Endothelial cell of umbilical vein (primary cell): ENCODE results near the gene CCDC116. TPM values are rescaled to one million over a fixed set of nuclear protein-coding genes. Genes with fewer than 3 reads are reported as not detected.

Source experiments
- BruUV-seq: library from RNA; stranded (reverse); fragments of 400-500 nt; replicated peaks from 2 replicates; lab custom pipeline; 2021; lab: Mats Ljungman, UMichigan
- CTCF ChIA-PET: fragments of 300-600, 350-600 bp; sonication (Branson Sonifier 250); formaldehyde crosslinking; loops from one replicate; lab custom pipeline; 2021; ENCODE audit warnings: antibody characterized with exemption, inconsistent platforms; lab: Charles Lee
- POLR2A ChIA-PET: fragments of 300-600, 350-600 bp; sonication (Branson Sonifier 250); formaldehyde crosslinking; loops from one replicate; lab custom pipeline; 2021; ENCODE audit warnings: antibody characterized with exemption, inconsistent platforms; lab: Charles Lee
- DNase-seq: peaks from one replicate; pipeline ENCODE4 v3.0.0-alpha.2; 2011; ENCODE audit warnings: low read depth, low spot score
- FAIRE-seq: peaks from 2 replicates; lab custom pipeline; 2011; peaks lifted over from hg19 to GRCh38; lab: Jason Lieb, UNC
- H2AFZ ChIP-seq: 2 replicates; pipeline ENCODE4 v1.6.0; 2012; ENCODE audit warnings: low read depth, low read length, control low read depth, inconsistent platforms
- H3K27ac ChIP-seq: 2 replicates; pipeline ENCODE4 v1.5.1; 2011; ENCODE audit warnings: low read depth, mild to moderate bottlenecking, control low read depth, low read length, moderate library complexity; ENCODE audit not compliant: insufficient read depth
- H3K27me3 ChIP-seq, 2 experiments: 2 replicates each; pipeline versions ENCODE4 v1.6.0 to v1.6.1; 2011; ENCODE audit warnings: low read length in 2 of 2, mixed read lengths in 1 of 2; ENCODE audit not compliant: control insufficient read depth in 2 of 2, insufficient read depth in 2 of 2
- H3K36me3 ChIP-seq, 2 experiments: 2 replicates in 1 of 2; 3 replicates in 1 of 2; pipeline ENCODE4 v1.5.1; 2011; ENCODE audit warnings: low read length in 2 of 2, mild to moderate bottlenecking in 1 of 2, moderate library complexity in 1 of 2; ENCODE audit not compliant: control insufficient read depth in 2 of 2, insufficient read depth in 2 of 2; ENCODE audit errors: extremely low read depth in 1 of 2
- H3K4me1 ChIP-seq: 3 replicates; pipeline ENCODE4 v1.5.1; 2011; ENCODE audit warnings: mild to moderate bottlenecking, low read length; ENCODE audit not compliant: control insufficient read depth, insufficient read depth; ENCODE audit errors: extremely low read depth
- H3K4me2 ChIP-seq: 2 replicates; pipeline ENCODE4 v1.6.1; 2011; ENCODE audit warnings: low read length, control low read depth, mixed read lengths; ENCODE audit not compliant: insufficient read depth
- H3K4me3 ChIP-seq, 3 experiments: fragments of 200-600 bp in 1 of 3; sonication (generic), shearing (Covaris generic) in 1 of 3; replicated peaks in 1 of 3; 2 replicates each; pipeline ENCODE4 v1.5.1; 2011 to 2016; ENCODE audit warnings: control low read depth in 3 of 3, low read length in 3 of 3, mild to moderate bottlenecking in 2 of 3, inconsistent platforms in 1 of 3, low read depth in 1 of 3, moderate library complexity in 1 of 3; ENCODE audit not compliant: insufficient read depth in 1 of 3
- H3K79me2 ChIP-seq: 2 replicates; pipeline ENCODE4 v1.6.0; 2012; ENCODE audit warnings: low read length, inconsistent platforms; ENCODE audit not compliant: control insufficient read depth, insufficient read depth
- H3K9ac ChIP-seq: replicated peaks from 2 replicates; pipeline ENCODE3; 2011; ENCODE audit warnings: low read length, control low read depth; ENCODE audit not compliant: insufficient read depth; ENCODE audit errors: extremely low read depth
- H3K9me1 ChIP-seq: replicated peaks from 3 replicates; pipeline ENCODE4 v1.6.0; 2011; ENCODE audit warnings: mild to moderate bottlenecking, low read length; ENCODE audit not compliant: control insufficient read depth, insufficient read depth; ENCODE audit errors: extremely low read depth
- H3K9me3 ChIP-seq: replicated peaks from 2 replicates; pipeline ENCODE4 v1.5.1; 2012; ENCODE audit warnings: low read length, inconsistent platforms; ENCODE audit not compliant: control insufficient read depth, insufficient read depth
- H4K20me1 ChIP-seq: replicated peaks from 2 replicates; pipeline ENCODE3; 2011; ENCODE audit warnings: mild to moderate bottlenecking, low read length; ENCODE audit not compliant: control insufficient read depth, insufficient read depth; ENCODE audit errors: extremely low read depth
- CTCF ChIP-seq, 2 donors: IDR thresholded peaks; 1 replicate in 1 of 2; 2 replicates in 1 of 2; pipeline ENCODE4 v1.5.1; 2011; ENCODE audit warnings: low read length in 2 of 2, mild to moderate bottlenecking in 2 of 2, moderate library complexity in 2 of 2, control low read depth in 1 of 2, inconsistent platforms in 1 of 2, low read depth in 1 of 2; ENCODE audit not compliant: insufficient read depth in 1 of 2; ENCODE audit errors: extremely low read depth in 1 of 2
- EZH2 ChIP-seq: IDR thresholded peaks from 2 replicates; pipeline ENCODE4 v1.6.1; 2012; ENCODE audit warnings: borderline replicate concordance, low read depth, mild to moderate bottlenecking, moderate library complexity, low read length, inconsistent platforms; ENCODE audit not compliant: severe bottlenecking
- FOS ChIP-seq: IDR thresholded peaks from 2 replicates; pipeline ENCODE4 v1.6.1; 2011; ENCODE audit warnings: mild to moderate bottlenecking, low read length, moderate library complexity, borderline replicate concordance; ENCODE audit not compliant: insufficient read depth
- GATA2 ChIP-seq: IDR thresholded peaks from 2 replicates; pipeline ENCODE4 v1.7.0; 2011; ENCODE audit warnings: low read depth, mild to moderate bottlenecking, moderate library complexity, mixed read lengths, low read length; ENCODE audit not compliant: insufficient read length, insufficient read depth
- JUN ChIP-seq: IDR thresholded peaks from 2 replicates; pipeline ENCODE4 v1.6.1; 2011; ENCODE audit warnings: borderline replicate concordance, low read depth; ENCODE audit not compliant: insufficient read length, insufficient read depth
- MAX ChIP-seq: IDR thresholded peaks from 2 replicates; pipeline ENCODE4 v1.6.1; 2011; ENCODE audit not compliant: insufficient read depth, insufficient read length
- MYC ChIP-seq: IDR thresholded peaks from one replicate; pipeline ENCODE4 v1.6.1; 2011; ENCODE audit warnings: mild to moderate bottlenecking, low read depth, low read length
- POLR2A ChIP-seq: IDR thresholded peaks from 2 replicates; pipeline ENCODE4 v1.6.1; 2012; ENCODE audit warnings: low read depth, mild to moderate bottlenecking, control low read depth, low read length
- POLR2AphosphoS5 ChIP-seq: IDR thresholded peaks from 2 replicates; pipeline ENCODE4 v1.6.1; 2012; ENCODE audit warnings: low read depth, mild to moderate bottlenecking, control low read depth, low read length, moderate library complexity; ENCODE audit not compliant: insufficient read depth
- dilution Hi-C: fragments of 300-500 bp; cut with MboI; formaldehyde crosslinking; loops from one replicate; pipeline ENCODE4 v1.15.0; 2019; ENCODE audit warnings: low sequenced_read_pairs; ENCODE audit not compliant: extremely low pct_ligation_motif_present
- intact Hi-C: fragments of 100-400 bp; cut with micrococcal nuclease; formaldehyde crosslinking; loops from one replicate; pipeline ENCODE4 v1.10.0; 2022
- polyA plus RNA-seq, 4 experiments: library from polyadenylated mRNA; depleted of rRNA in 3 of 4; stranded (reverse) in 3 of 4; unstranded in 1 of 4; fragments of >200 nt; gene quantifications; 2 replicates each; pipeline versions ENCODE4 v1.2.1 to v1.2.3, GENCODE V29; 2011 to 2012; ENCODE audit warnings: missing spikeins in 1 of 4
- total RNA-seq: library from RNA; stranded (reverse); gene quantifications from 2 replicates; pipeline ENCODE4 v1.2.3, GENCODE V29; 2021

CCDC116 gene
- total and polyA plus RNA-seq, 2 donors (not counting 3 experiments of a cell fraction or from before 2014, with no cell fraction given): 0.21 to 0.33 TPM

GRCh38 chr22:21621025-21621424 lies 11.5 kb upstream of the CCDC116 start:
- Histone ChIP-seq H3K27me3 (no peaks in the 10 kb centered on the region), H3K9ac (no peak overlapping the region), H4K20me1 (no peaks in the 10 kb centered on the region), H3K4me3 (no peak overlapping the region), H3K9me3 (no peaks in the 10 kb centered on the region), H3K79me2 (peaks cover 48% of the 10 kb centered on the region), H3K27ac (no peak overlapping the region), H2AFZ (no peak overlapping the region), H3K4me2 (no peak overlapping the region), H3K36me3 (peaks cover 0 to 16% of the 10 kb centered on the region in 2 experiments), H3K4me1 (no peaks in the 10 kb centered on the region), H3K9me1 (no peaks in the 10 kb centered on the region)
- dilution Hi-C loops: no loop called here
- no peak for FAIRE-seq
- no TSS peak for BruUV-seq
- TF ChIP-seq MAX (no peak), FOS (no peak), CTCF (IDR thresholded peaks at IDR 0.05; ENCODE audit: extremely low read depth in 1 of 2, insufficient read depth in 1 of 2, low read depth in 1 of 2, low read length in 2 of 2) (no peak), MYC (no peak), JUN (no peak), POLR2AphosphoS5 (no peak), EZH2 (no peak), POLR2A (no peak), GATA2 (no peak)
- intact Hi-C loops: no loop called here
- ChIA-PET POLR2A (no interaction called here), CTCF (interaction anchor here (1.0 to 1.4 kb wide), 2 partner anchors 8 to 26 kb away, joined by 3 to 5 read pairs; no protein-coding TSS in a partner anchor)
- DNase-seq: no peak
